Osteocyte (in vitro differentiated cells): ENCODE measurements around the gene PPP1R1B. TPM values are rescaled to one million over a fixed set of nuclear protein-coding genes. Genes with fewer than 3 reads are reported as not detected.

Experiments used
- DNase-seq: peaks from one replicate; pipeline ENCODE4 v3.0.0; 2021; ENCODE audit warnings: mixed read lengths; ENCODE audit not compliant: unreplicated experiment; ENCODE audit errors: extremely low spot score
- H3K27ac Mint-ChIP-seq: one replicate; pipeline ENCODE4 v1.8.0; 2021; ENCODE audit warnings: mild to moderate bottlenecking, mixed read lengths; ENCODE audit not compliant: unreplicated experiment
- H3K27me3 Mint-ChIP-seq: one replicate; pipeline ENCODE4 v1.8.0; 2021; ENCODE audit warnings: mixed read lengths; ENCODE audit not compliant: unreplicated experiment
- H3K36me3 Mint-ChIP-seq: one replicate; pipeline ENCODE4 v1.8.0; 2021; ENCODE audit warnings: mixed read lengths; ENCODE audit not compliant: unreplicated experiment
- H3K4me1 Mint-ChIP-seq: one replicate; pipeline ENCODE4 v1.8.0; 2021; ENCODE audit warnings: mixed read lengths; ENCODE audit not compliant: unreplicated experiment
- H3K4me3 Mint-ChIP-seq: one replicate; pipeline ENCODE4 v1.8.0; 2021; ENCODE audit warnings: mild to moderate bottlenecking, moderate library complexity, mixed read lengths; ENCODE audit not compliant: unreplicated experiment
- H3K9me3 Mint-ChIP-seq: one replicate; pipeline ENCODE4 v1.8.0; 2021; ENCODE audit warnings: mixed read lengths; ENCODE audit not compliant: unreplicated experiment
- total RNA-seq: library from RNA; stranded (reverse); gene quantifications from 2 replicates; pipeline ENCODE4 v1.2.1, GENCODE V29; 2021
- TF ChIP-seq, protein P1 (sequence below): fragments of 200-600 bp; sonication (generic); IDR thresholded peaks from 2 replicates; pipeline ENCODE4 v1.5.0; 2021; ENCODE audit warnings: antibody characterized with exemption, mild to moderate bottlenecking, moderate library complexity

Gene PPP1R1B
- total RNA-seq, 1 donor from 2014 or later = 4.5 TPM

GRCh38 chr17:39634384-39634871 is 7.7 kb downstream of the PPP1R1B start:
- TF ChIP-seq, protein P1, sequence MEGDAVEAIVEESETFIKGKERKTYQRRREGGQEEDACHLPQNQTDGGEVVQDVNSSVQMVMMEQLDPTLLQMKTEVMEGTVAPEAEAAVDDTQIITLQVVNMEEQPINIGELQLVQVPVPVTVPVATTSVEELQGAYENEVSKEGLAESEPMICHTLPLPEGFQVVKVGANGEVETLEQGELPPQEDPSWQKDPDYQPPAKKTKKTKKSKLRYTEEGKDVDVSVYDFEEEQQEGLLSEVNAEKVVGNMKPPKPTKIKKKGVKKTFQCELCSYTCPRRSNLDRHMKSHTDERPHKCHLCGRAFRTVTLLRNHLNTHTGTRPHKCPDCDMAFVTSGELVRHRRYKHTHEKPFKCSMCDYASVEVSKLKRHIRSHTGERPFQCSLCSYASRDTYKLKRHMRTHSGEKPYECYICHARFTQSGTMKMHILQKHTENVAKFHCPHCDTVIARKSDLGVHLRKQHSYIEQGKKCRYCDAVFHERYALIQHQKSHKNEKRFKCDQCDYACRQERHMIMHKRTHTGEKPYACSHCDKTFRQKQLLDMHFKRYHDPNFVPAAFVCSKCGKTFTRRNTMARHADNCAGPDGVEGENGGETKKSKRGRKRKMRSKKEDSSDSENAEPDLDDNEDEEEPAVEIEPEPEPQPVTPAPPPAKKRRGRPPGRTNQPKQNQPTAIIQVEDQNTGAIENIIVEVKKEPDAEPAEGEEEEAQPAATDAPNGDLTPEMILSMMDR = peak; percentile 78
- peaks cover 17% of the 10 kb centered on the region for H3K27me3 Mint-ChIP-seq
- no peaks in the 10 kb centered on the region for H3K36me3 Mint-ChIP-seq
- no peaks in the 10 kb centered on the region for H3K9me3 Mint-ChIP-seq
- no peak for DNase-seq
- H3K4me1 Mint-ChIP-seq = peaks cover 24% of the 10 kb centered on the region
- no peak overlapping the region for H3K4me3 Mint-ChIP-seq
- H3K27ac Mint-ChIP-seq = no peak overlapping the region

DNA sequence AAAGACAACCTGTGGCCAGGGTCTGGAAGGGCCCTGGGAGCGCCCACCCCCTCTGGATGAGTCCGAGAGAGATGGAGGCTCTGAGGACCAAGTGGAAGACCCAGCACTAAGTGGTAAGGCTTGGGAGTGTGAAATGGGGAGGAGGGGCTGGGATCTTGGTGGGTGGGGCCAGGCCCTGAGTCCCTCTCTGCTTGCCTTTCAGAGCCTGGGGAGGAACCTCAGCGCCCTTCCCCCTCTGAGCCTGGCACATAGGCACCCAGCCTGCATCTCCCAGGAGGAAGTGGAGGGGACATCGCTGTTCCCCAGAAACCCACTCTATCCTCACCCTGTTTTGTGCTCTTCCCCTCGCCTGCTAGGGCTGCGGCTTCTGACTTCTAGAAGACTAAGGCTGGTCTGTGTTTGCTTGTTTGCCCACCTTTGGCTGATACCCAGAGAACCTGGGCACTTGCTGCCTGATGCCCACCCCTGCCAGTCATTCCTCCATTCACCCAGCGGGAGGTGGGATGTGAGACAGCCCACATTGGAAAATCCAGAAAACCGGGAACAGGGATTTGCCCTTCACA is 8.9 kb downstream of the PPP1R1B start:
- Mint-ChIP-seq H3K9me3 (no peaks in the 10 kb centered on the region), H3K27me3 (peaks cover 12% of the 10 kb centered on the region), H3K4me1 (peaks cover 33% of the 10 kb centered on the region), H3K27ac (no peak overlapping the region), H3K4me3 (peak overlapping the region; percentile 6), H3K36me3 (no peaks in the 10 kb centered on the region)
- DNase-seq = no peak
- TF ChIP-seq, protein P1 = no peak

DNA sequence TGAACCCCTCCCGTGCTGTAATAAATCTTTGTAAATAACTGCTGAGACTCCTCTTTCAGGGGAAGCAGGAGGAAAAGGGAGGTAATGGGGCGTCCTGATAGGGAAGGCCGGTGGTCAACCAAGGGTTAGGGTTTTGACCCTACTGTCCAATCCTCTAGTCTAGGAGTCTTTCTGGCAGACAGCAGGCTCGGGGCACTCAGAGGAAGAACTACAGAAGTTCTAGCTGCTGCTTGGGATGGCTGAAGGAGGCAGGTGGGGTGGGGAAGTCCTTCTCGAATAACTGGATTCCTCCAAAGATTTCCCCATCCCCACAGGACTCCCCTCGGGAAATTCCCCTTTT is 9.8 kb downstream of the PPP1R1B start:
- Mint-ChIP-seq H3K4me1 (peaks cover 34% of the 10 kb centered on the region), H3K27ac (peak overlapping the region; percentile 62), H3K27me3 (peaks cover 6% of the 10 kb centered on the region), H3K36me3 (no peaks in the 10 kb centered on the region), H3K4me3 (peak overlapping the region; percentile 81), H3K9me3 (no peaks in the 10 kb centered on the region)
- TF ChIP-seq, protein P1 = no peak
- no peak for DNase-seq

- H3K27ac Mint-ChIP-seq = peak within 1 kb of the TSS; percentile 62
- no peaks in the 10 kb centered on the region for H3K9me3 Mint-ChIP-seq
- no peaks in the 10 kb centered on the region for H3K36me3 Mint-ChIP-seq
- peaks cover 37% of the 10 kb centered on the region for H3K4me1 Mint-ChIP-seq
- H3K27me3 Mint-ChIP-seq = peaks cover under 1% of the 10 kb centered on the region
- TF ChIP-seq, protein P1 = no peak
- peak within 1 kb of the TSS; percentile 81 for H3K4me3 Mint-ChIP-seq
- DNase-seq = peak; percentile 94
Measured at GRCh38 chr17:39636927-39637736, 10.4 kb downstream of the PPP1R1B start, which contains the start of gene STARD3. Gene STARD3 (plus strand): TSS chr17:39637144. CDS start chr17:39653532, 16,388 bp downstream.

GRCh38 chr17:39638317-39638716 is 11.6 kb downstream of the PPP1R1B start:
- Mint-ChIP-seq H3K36me3 (no peaks in the 10 kb centered on the region), H3K27me3 (no peaks in the 10 kb centered on the region), H3K4me1 (peaks cover 49% of the 10 kb centered on the region), H3K9me3 (no peaks in the 10 kb centered on the region), H3K4me3 (peak overlapping the region; percentile 81), H3K27ac (peak overlapping the region; percentile 62)
- TF ChIP-seq, protein P1 = no peak
- DNase-seq = no peak
